MM.1S (cell line): ENCODE results near the gene RALY.

Experiments used
- DNase-seq: peaks from one replicate; pipeline ENCODE4 v3.0.0-alpha.2; 2015
- H2AFZ ChIP-seq: fragments of 300-600 bp; sonication (generic); 2 replicates; pipeline ENCODE4 v1.6.0; 2016; ENCODE audit warnings: antibody characterized with exemption, low read length
- H3F3A ChIP-seq: fragments of 300-600 bp; sonication (generic); 2 replicates; pipeline ENCODE4 v1.6.1; 2016; ENCODE audit warnings: mild to moderate bottlenecking, antibody characterized with exemption, low read length, moderate library complexity, mixed read lengths; ENCODE audit not compliant: insufficient read depth
- H3K27ac ChIP-seq: fragments of 300-600 bp; sonication (generic); 2 replicates; pipeline ENCODE4 v1.5.1; 2016; ENCODE audit warnings: mild to moderate bottlenecking, low read length
- H3K27me3 ChIP-seq: fragments of 300-600 bp; sonication (generic); replicated peaks from 2 replicates; pipeline ENCODE4 v1.6.0; 2016; ENCODE audit warnings: low read length; ENCODE audit not compliant: insufficient read depth
- H3K36me3 ChIP-seq: fragments of 300-600 bp; sonication (generic); replicated peaks from 2 replicates; pipeline ENCODE4 v1.6.1; 2016; ENCODE audit warnings: mild to moderate bottlenecking, low read length, mixed read lengths; ENCODE audit not compliant: insufficient read depth
- H3K4me1 ChIP-seq: fragments of 300-600 bp; sonication (generic); 2 replicates; pipeline ENCODE4 v1.6.1; 2016; ENCODE audit warnings: low read length, mixed read lengths
- H3K4me2 ChIP-seq: fragments of 300-600 bp; sonication (generic); 2 replicates; pipeline ENCODE4 v1.6.0; 2016; ENCODE audit warnings: low read depth, low read length
- H3K4me3 ChIP-seq: fragments of 300-600 bp; sonication (generic); 2 replicates; pipeline ENCODE4 v1.5.1; 2016; ENCODE audit warnings: low read length, mixed read lengths
- H3K79me2 ChIP-seq: fragments of 300-600 bp; sonication (generic); 2 replicates; pipeline ENCODE4 v1.6.1; 2016; ENCODE audit warnings: mixed run types, low read length, mixed read lengths
- H3K9ac ChIP-seq: fragments of 300-600 bp; sonication (generic); 2 replicates; pipeline ENCODE4 v1.6.1; 2016; ENCODE audit warnings: low read length, mixed read lengths
- H3K9me2 ChIP-seq: fragments of 300-600 bp; sonication (generic); replicated peaks from 2 replicates; pipeline ENCODE4 v1.6.1; 2016; ENCODE audit warnings: mild to moderate bottlenecking, low read length, mixed read lengths; ENCODE audit not compliant: insufficient read depth
- H3K9me3 ChIP-seq: fragments of 300-600 bp; sonication (generic); replicated peaks from 2 replicates; pipeline ENCODE4 v1.6.1; 2016; ENCODE audit warnings: mild to moderate bottlenecking, low read length, mixed read lengths; ENCODE audit not compliant: insufficient read depth
- H4K20me1 ChIP-seq: fragments of 300-600 bp; sonication (generic); 2 replicates; pipeline ENCODE4 v1.6.1; 2016; ENCODE audit warnings: mild to moderate bottlenecking, low read length, moderate library complexity, mixed read lengths; ENCODE audit not compliant: insufficient read depth
- EZH2 ChIP-seq: fragments of 300-600 bp; sonication (generic); optimal IDR thresholded peaks from 2 replicates; pipeline ENCODE3; 2017; ENCODE audit warnings: low read depth, mild to moderate bottlenecking, antibody characterized with exemption, low read length, mixed read lengths
- EZH2phosphoT487 ChIP-seq: fragments of 300-600 bp; sonication (generic); IDR thresholded peaks from 2 replicates; pipeline ENCODE4 v1.6.1; 2018; ENCODE audit warnings: antibody characterized with exemption, low read length
- TF ChIP-seq, protein P1 (sequence below): fragments of 300-600 bp; sonication (generic); IDR thresholded peaks from 2 replicates; pipeline ENCODE4 v1.5.1; 2016; ENCODE audit warnings: antibody characterized with exemption, low read length, mixed read lengths

The RALY gene

DNA sequence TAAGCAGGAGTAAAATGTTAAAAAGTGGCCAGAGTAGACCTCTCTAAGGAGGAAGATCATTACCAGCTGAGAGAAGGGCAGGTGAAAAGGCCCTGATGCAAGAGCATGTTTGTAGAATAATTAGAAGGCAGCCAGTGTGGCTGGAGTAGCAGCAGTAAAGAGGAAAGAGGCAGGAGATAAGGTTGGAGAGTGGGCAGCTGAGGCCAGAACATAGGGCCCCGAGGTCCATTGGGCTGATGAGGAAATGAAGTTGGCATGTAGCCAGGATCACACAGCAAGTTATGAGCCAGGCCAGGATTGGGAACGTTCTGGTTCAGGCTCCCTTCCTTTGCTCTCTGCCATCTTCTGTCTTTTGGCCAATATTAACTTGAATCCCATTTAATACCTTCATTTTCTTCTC lies 51.6 kb downstream of the RALY start:
- no peaks in the 10 kb centered on the region for H3K27me3 ChIP-seq
- H4K20me1 ChIP-seq: peaks cover 90% of the 10 kb centered on the region
- DNase-seq: no peak
- TF ChIP-seq, protein P1, sequence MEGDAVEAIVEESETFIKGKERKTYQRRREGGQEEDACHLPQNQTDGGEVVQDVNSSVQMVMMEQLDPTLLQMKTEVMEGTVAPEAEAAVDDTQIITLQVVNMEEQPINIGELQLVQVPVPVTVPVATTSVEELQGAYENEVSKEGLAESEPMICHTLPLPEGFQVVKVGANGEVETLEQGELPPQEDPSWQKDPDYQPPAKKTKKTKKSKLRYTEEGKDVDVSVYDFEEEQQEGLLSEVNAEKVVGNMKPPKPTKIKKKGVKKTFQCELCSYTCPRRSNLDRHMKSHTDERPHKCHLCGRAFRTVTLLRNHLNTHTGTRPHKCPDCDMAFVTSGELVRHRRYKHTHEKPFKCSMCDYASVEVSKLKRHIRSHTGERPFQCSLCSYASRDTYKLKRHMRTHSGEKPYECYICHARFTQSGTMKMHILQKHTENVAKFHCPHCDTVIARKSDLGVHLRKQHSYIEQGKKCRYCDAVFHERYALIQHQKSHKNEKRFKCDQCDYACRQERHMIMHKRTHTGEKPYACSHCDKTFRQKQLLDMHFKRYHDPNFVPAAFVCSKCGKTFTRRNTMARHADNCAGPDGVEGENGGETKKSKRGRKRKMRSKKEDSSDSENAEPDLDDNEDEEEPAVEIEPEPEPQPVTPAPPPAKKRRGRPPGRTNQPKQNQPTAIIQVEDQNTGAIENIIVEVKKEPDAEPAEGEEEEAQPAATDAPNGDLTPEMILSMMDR: no peak
- TF ChIP-seq EZH2: no peak
- TF ChIP-seq EZH2phosphoT487: no peak
- H3K9me2 ChIP-seq: no peaks in the 10 kb centered on the region
- H3K4me2 ChIP-seq: no peak overlapping the region
- peaks cover 13% of the 10 kb centered on the region; the same call in 1 of the 2 replicates for H3F3A ChIP-seq
- H3K4me3 ChIP-seq: no peak overlapping the region
- H3K27ac ChIP-seq: no peak overlapping the region
- H3K9me3 ChIP-seq: no peaks in the 10 kb centered on the region
- peaks cover 100% of the 10 kb centered on the region for H3K79me2 ChIP-seq
- H3K9ac ChIP-seq: no peak overlapping the region
- peaks cover 10% of the 10 kb centered on the region; the same call in 1 of the 2 replicates for H3K4me1 ChIP-seq
- H3K36me3 ChIP-seq: 0 out of 2 replicates have a peak, but pooled peaks cover 4% of the 10 kb centered on the region
- H2AFZ ChIP-seq: no peak overlapping the region

- no peak overlapping the region for H3K27ac ChIP-seq
- H4K20me1 ChIP-seq: peaks cover 90% of the 10 kb centered on the region
- H3K4me1 ChIP-seq: peaks cover 10% of the 10 kb centered on the region; the same call in 1 of the 2 replicates
- TF ChIP-seq, protein P1: no peak
- TF ChIP-seq EZH2 (no peak), EZH2phosphoT487 (no peak)
- H3K9me3 ChIP-seq: no peaks in the 10 kb centered on the region
- no peaks in the 10 kb centered on the region for H3K9me2 ChIP-seq
- no peak overlapping the region for H3K4me2 ChIP-seq
- no peaks in the 10 kb centered on the region for H3K27me3 ChIP-seq
- 0 out of 2 replicates have a peak, but pooled peaks cover 4% of the 10 kb centered on the region for H3K36me3 ChIP-seq
- no peak overlapping the region for H3K4me3 ChIP-seq
- DNase-seq: no peak
- H3K9ac ChIP-seq: no peak overlapping the region
- peaks cover 13% of the 10 kb centered on the region; the same call in 1 of the 2 replicates for H3F3A ChIP-seq
- no peak overlapping the region for H2AFZ ChIP-seq
- H3K79me2 ChIP-seq: peaks cover 100% of the 10 kb centered on the region
These were observed 52.4 kb downstream of the RALY start for GRCh38 chr20:34045930-34046725.

DNA sequence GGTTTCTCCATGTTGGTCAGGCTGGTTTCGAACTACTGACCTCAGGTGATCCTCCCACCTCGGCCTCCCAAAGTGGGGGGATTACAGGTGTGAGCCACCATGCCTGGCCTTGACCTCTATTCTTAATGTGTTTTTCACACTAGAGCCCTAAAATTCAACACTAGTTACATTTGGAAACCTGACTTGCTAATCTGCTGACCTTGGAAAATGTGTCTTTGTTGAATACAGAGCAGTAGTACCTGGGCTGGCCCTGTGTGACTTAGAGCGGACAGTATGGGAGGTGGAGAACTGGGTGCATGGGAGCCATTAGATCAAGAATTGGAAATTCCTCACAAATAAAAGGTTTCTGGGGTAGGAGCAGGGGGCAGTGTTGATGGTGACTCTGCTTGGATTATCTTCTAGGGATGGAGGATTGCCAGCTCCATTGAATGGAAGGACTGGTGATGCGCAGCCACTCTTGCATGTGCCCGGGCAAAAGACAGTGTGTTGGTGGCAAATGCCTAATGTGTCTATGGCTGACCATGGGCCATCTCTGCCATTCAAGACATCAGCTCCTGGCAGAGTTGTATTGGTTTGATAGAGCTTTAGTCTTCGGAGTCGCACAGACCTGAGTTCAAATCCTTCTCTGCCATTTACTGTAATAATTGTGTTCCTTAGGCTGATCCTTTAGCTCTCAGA lies 53.4 kb downstream of the RALY start:
- H3K36me3 ChIP-seq: 0 out of 2 replicates have a peak, but pooled peaks cover 4% of the 10 kb centered on the region
- H3K79me2 ChIP-seq: peaks cover 100% of the 10 kb centered on the region

More for the DNA sequence above, 53.4 kb downstream of the RALY start:
- Histone ChIP-seq H3K27ac (no peak overlapping the region), H3K9me2 (no peaks in the 10 kb centered on the region), H3K4me1 (peaks cover 10% of the 10 kb centered on the region; the same call in 1 of the 2 replicates), H3K9me3 (no peaks in the 10 kb centered on the region), H3K27me3 (no peaks in the 10 kb centered on the region), H2AFZ (no peak overlapping the region), H3K4me2 (no peak overlapping the region), H4K20me1 (peaks cover 90% of the 10 kb centered on the region), H3K4me3 (no peak overlapping the region), H3K9ac (no peak overlapping the region), H3F3A (peaks cover 13% of the 10 kb centered on the region; the same call in 1 of the 2 replicates)
- TF ChIP-seq, protein P1: no peak
- TF ChIP-seq EZH2: no peak
- no peak for TF ChIP-seq EZH2phosphoT487
- DNase-seq: no peak
